ENCODE results near the gene ESPN.
"Not testable (repeated sequence)": the region's sequence is repeated elsewhere in the genome, so short reads cannot be mapped to it uniquely, and the experiment has no call there.

- not testable (repeated sequence) for TF ChIP-seq POLR2A (IDR thresholded peaks at IDR 0.05; ENCODE audit: low read depth, low read length); POLR2AphosphoS5 (IDR thresholded peaks at IDR 0.05; ENCODE audit: low read depth, low read length); PAX5 (IDR thresholded peaks at IDR 0.05; ENCODE audit: insufficient read depth, low read length, severe bottlenecking); TAF1 (IDR thresholded peaks at IDR 0.05; ENCODE audit: low read depth, low read length); SPI1 (IDR thresholded peaks at IDR 0.05; ENCODE audit: low read depth, low read length); POU2F2 (IDR thresholded peaks at IDR 0.05; ENCODE audit: low read depth, low read length)
Observed at GRCh38 chr1:6436277-6436676, 11.7 kb downstream of the ESPN start.

Data from GM12891 (cell line).